Endometrial microvascular endothelial cells (primary cell): Measurements from ENCODE around the gene KLHL4. TPM values are rescaled to one million over a fixed set of nuclear protein-coding genes. Genes with fewer than 3 reads are reported as not detected.
"Not testable (repeated sequence)": the region's sequence is repeated elsewhere in the genome, so short reads cannot be mapped to it uniquely, and the experiment has no call there.

Experiments
- in situ Hi-C: cut with HindIII; loops from 2 replicates; pipeline ENCODE4 v1.10.0; 2017; ENCODE audit warnings: low sequenced_read_pairs, low pct_unique_long_range_greater_than_20kb; ENCODE audit errors: inconsistent ontology term
- total RNA-seq: library from RNA; depleted of rRNA; stranded (reverse); fragments of >200 nt; gene quantifications from one replicate; pipeline ENCODE4 v1.2.3, GENCODE V29; 2015; ENCODE audit errors: inconsistent ontology term

Gene KLHL4
- 16.1 TPM for total RNA-seq

- in situ Hi-C loops = no loop called here
Observed at GRCh38 chrX:87517571-87518141, at the start of gene KLHL4. Gene KLHL4, plus strand, starts transcription at chrX:87517802. Its CDS starts 92 bp downstream, at chrX:87517894.

- in situ Hi-C loops = no loop called here
Observed at GRCh38 chrX:87468941-87469340, 48.7 kb upstream of the KLHL4 start.

GRCh38 chrX:87475793-87476192 is 41.8 kb upstream of the KLHL4 start:
- in situ Hi-C loops = no loop called here

GRCh38 chrX:87478703-87479102 is 38.9 kb upstream of the KLHL4 start:
- in situ Hi-C loops = not testable (repeated sequence)

GRCh38 chrX:87489071-87489470 is 28.5 kb upstream of the KLHL4 start:
- in situ Hi-C loops = no loop called here

- in situ Hi-C loops = no loop called here
Observed at GRCh38 chrX:87515836-87516235, 1.8 kb upstream of the KLHL4 start.

GRCh38 chrX:87516717-87517121 is 883 bp upstream of the KLHL4 start:
- in situ Hi-C loops = no loop called here

GRCh38 chrX:87518504-87518903 is 902 bp downstream of the KLHL4 start:
- in situ Hi-C loops = no loop called here

GRCh38 chrX:87525771-87526229 is 8.2 kb downstream of the KLHL4 start:
- in situ Hi-C loops = no loop called here

GRCh38 chrX:87526281-87526680 is 8.7 kb downstream of the KLHL4 start:
- in situ Hi-C loops = no loop called here

GRCh38 chrX:87528487-87528886 is 10.9 kb downstream of the KLHL4 start:
- in situ Hi-C loops = no loop called here

GRCh38 chrX:87571964-87572363 is 54.4 kb downstream of the KLHL4 start:
- in situ Hi-C loops = no loop called here

- in situ Hi-C loops = no loop called here
Observed at GRCh38 chrX:87572901-87573300, 55.3 kb downstream of the KLHL4 start.

GRCh38 chrX:87578978-87579377 is 61.4 kb downstream of the KLHL4 start:
- in situ Hi-C loops = no loop called here

GRCh38 chrX:87580862-87581261 is 63.3 kb downstream of the KLHL4 start:
- in situ Hi-C loops = no loop called here

GRCh38 chrX:87582453-87582852 is 64.9 kb downstream of the KLHL4 start:
- in situ Hi-C loops = no loop called here

GRCh38 chrX:87583679-87584078 is 66.1 kb downstream of the KLHL4 start:
- in situ Hi-C loops = no loop called here

GRCh38 chrX:87616371-87616770 is 98.8 kb downstream of the KLHL4 start:
- in situ Hi-C loops = no loop called here

GRCh38 chrX:87621697-87622096 is 104.1 kb downstream of the KLHL4 start:
- in situ Hi-C loops = no loop called here

GRCh38 chrX:87626996-87627395 is 109.4 kb downstream of the KLHL4 start:
- in situ Hi-C loops = no loop called here

GRCh38 chrX:87634361-87634760 is 116.8 kb downstream of the KLHL4 start:
- in situ Hi-C loops = no loop called here
